GM12801 (cell line): ENCODE measurements around the gene ENC1.

Experiments used
- TF ChIP-seq, protein P1 (sequence below): IDR thresholded peaks from one replicate; pipeline ENCODE4 v1.5.1; 2011; ENCODE audit warnings: control low read depth; ENCODE audit not compliant: insufficient read length; ENCODE audit errors: extremely low read depth

Gene ENC1

DNA sequence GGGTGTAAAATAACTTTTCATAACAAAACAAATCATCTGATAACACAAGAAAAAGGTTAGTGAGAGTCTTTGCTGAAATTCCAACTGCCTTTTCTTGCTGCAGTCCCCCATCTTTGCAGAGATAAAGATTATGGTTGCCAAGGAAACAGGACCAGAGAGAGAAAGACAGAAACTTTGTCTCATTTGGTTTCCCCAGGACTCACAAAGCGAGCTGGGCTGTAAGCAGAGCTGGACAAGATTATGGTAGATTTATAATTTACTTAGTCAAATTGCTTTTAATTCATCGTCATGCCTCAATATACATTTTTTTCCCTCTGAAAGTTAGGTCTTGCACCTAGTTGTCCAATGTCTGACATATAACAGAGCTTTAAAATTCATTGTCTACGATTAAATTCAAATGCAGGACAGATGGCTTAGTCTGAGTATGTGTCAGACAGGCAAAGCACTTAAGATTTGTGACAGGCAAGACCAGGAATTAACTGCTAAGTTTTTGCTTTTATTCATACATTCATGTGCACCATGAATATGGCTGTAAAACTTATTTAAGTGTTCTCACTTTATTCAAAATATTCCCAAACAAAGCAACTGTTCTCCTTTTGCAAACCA lies 17.4 kb downstream of the ENC1 start:
- TF ChIP-seq, protein P1, sequence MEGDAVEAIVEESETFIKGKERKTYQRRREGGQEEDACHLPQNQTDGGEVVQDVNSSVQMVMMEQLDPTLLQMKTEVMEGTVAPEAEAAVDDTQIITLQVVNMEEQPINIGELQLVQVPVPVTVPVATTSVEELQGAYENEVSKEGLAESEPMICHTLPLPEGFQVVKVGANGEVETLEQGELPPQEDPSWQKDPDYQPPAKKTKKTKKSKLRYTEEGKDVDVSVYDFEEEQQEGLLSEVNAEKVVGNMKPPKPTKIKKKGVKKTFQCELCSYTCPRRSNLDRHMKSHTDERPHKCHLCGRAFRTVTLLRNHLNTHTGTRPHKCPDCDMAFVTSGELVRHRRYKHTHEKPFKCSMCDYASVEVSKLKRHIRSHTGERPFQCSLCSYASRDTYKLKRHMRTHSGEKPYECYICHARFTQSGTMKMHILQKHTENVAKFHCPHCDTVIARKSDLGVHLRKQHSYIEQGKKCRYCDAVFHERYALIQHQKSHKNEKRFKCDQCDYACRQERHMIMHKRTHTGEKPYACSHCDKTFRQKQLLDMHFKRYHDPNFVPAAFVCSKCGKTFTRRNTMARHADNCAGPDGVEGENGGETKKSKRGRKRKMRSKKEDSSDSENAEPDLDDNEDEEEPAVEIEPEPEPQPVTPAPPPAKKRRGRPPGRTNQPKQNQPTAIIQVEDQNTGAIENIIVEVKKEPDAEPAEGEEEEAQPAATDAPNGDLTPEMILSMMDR: no peak

GRCh38 chr5:74622122-74622521 lies 18.4 kb downstream of the ENC1 start:
- TF ChIP-seq, protein P1: no peak

GRCh38 chr5:74621492-74621891 lies 19.0 kb downstream of the ENC1 start:
- TF ChIP-seq, protein P1: no peak

DNA sequence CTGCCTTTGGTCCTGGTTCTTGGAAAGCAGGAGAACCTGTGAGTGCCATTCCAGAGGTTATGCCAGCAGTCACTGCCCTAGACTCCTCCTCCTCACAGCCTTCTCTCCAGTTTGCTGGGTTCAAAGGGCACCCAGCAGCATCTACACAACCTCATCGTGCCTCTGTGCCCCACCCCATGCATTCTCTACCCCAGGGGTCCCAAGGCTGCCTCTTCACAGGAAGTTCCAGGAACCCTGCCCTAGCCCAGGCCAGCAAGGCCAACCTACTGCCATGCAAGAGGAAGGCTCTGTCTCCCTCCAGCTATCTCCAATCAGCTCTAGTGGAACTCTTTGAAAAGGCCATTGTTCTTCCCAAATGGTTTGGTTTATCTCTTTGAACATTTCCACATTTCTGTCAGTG lies 21.2 kb downstream of the ENC1 start:
- TF ChIP-seq, protein P1: no peak

DNA sequence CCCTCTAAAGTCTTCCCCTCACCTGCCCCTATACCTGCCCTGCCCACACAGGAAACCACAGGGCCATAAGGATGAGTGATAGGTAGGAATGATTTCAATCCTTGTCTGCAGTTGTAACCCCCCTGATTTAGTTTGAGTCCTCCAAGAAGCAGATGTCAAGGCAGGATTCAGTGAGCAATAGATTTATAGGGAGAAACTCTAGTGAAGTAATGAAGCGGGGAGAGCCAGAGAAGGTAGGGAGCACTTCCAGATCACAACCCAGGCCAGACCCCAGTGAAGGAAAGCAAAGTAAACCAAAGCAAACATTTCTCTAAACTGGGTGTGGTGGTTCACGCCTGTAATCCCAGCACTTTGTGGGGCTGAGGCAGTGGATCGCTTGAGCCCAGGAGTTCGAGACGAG lies 22.4 kb downstream of the ENC1 start:
- TF ChIP-seq, protein P1: no peak

- TF ChIP-seq, protein P1: no peak
Observed at GRCh38 chr5:74617202-74617601, 23.3 kb downstream of the ENC1 start.

DNA sequence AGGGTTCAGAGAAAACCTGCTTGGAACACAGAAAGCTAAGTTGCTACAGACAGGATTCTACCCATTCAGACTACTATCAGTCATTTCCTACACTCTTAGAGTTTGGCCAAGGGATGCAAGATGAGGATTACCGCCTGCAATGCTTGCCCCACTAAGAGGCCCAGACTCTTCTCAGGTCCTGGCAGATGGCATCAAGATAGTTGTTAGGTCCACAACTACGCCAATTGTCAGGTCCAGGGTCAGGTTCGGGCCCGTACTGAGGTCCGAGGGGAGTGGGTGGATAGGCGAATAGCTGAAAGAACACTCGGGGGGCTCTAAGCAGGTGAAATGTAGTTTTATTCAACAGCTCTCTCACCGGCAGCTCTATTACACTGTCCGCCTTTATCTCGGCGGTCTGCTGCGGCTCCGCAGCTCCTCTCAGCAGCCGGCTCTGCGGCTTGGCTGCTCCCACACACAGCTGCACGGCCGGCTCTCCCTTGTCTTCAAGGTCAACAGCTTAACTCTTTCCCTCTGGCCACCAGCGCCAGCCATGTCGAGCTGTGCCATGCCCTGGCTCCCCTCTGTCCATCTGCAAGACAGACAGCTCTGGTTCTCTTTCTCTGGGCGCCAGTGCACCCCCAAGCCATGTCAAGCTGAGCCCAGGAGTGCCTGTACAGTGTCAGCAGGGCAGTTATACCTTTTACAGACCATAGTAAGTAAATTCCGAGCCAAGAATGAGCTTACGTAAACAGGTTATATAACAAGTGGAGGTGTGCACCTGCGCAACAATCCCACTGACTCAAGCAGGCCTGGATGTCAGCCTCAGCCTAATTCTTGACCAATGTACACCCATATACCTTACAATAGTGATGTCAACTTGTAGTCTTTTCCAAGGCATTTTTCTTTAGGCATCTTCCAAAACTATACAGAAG lies 24.0 kb downstream of the ENC1 start:
- TF ChIP-seq, protein P1: no peak
